ENCODE results near the gene FEN1. TPM values are rescaled to one million over a fixed set of nuclear protein-coding genes. Genes with fewer than 3 reads are reported as not detected.
A peak's percentile ranks its signal among the peaks of the same experiment; 100 is the strongest.

Gene FEN1
- total and polyA plus RNA-seq, 2 of the 13 experiments (the other 11 are each of a cell fraction or from before 2014, with no cell fraction given): 12.4 to 102 TPM

DNA sequence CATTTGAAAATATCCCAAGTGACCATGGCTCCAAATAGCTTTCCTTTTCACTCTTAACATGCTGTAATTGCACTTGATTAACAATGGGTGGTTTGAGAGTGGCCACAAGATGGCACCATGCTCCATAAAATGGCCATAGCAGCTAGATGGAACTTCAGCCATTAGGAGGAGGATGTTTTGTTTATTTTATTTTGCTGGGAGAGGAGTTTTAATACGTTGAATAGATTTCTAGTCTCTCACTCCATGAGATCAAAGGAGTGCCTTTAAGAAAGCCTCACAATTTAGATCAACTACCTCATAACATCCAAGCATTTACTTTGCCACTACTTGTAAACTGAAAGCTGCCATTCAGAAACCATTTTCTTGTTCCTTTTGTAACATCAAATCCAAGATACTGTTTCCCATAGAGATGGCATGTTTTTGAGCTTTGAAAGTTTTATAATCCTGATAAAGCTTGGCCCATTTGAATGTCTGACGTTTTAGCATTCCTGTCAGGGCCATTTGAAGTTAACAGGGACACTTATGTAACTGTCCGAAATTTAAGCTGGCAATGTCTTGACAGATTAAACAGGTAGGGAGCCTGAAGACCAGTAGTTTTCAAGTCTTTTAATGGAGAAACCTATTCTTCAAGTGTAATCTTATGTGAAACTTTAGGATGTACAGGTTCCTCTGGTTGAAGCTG, 4.7 kb downstream of the FEN1 start (continued):
- TF ChIP-seq ZNF431 (CRISPR knock-in tag; IDR thresholded peaks at IDR 0.05; ENCODE audit: borderline replicate concordance, low read depth) (no peak), ZNF3 (CRISPR knock-in tag; IDR thresholded peaks at IDR 0.05) (no peak), PPARG (CRISPR knock-in tag; conservative IDR thresholded peaks at IDR 0.05) (0 out of 2 replicates have a peak, but pooled peaks have one; percentile 16), ZNF235 (CRISPR knock-in tag; IDR thresholded peaks at IDR 0.05; ENCODE audit: borderline replicate concordance) (no peak), SMC3 (IDR thresholded peaks at IDR 0.05; ENCODE audit: low read length) (peak; percentile 78), ZNF564 (CRISPR knock-in tag; IDR thresholded peaks at IDR 0.05) (no peak), ZNF878 (CRISPR knock-in tag; IDR thresholded peaks at IDR 0.05) (no peak), ZNF674 (CRISPR knock-in tag; IDR thresholded peaks at IDR 0.05; ENCODE audit: low read depth) (no peak), ZNF432 (CRISPR knock-in tag; IDR thresholded peaks at IDR 0.05; ENCODE audit: borderline replicate concordance) (no peak), ZNF501 (CRISPR knock-in tag; IDR thresholded peaks at IDR 0.05) (no peak), STAG1 (CRISPR knock-in tag; IDR thresholded peaks at IDR 0.05) (peak; percentile 83), SOX6 (IDR thresholded peaks at IDR 0.05) (no peak), SOX6 (CRISPR knock-in tag; IDR thresholded peaks at IDR 0.05) (no peak), ADNP (CRISPR knock-in tag; IDR thresholded peaks at IDR 0.05) (no peak), XBP1 (CRISPR knock-in tag; IDR thresholded peaks at IDR 0.05) (no peak), ZNF761 (CRISPR knock-in tag; conservative IDR thresholded peaks at IDR 0.05) (no peak), MXI1 (IDR thresholded peaks at IDR 0.05; ENCODE audit: borderline replicate concordance, low read depth, low read length) (peak; percentile 20; the same call in 1 of the 3 replicates), RCOR2 (CRISPR knock-in tag; IDR thresholded peaks at IDR 0.05) (no peak), TAF1 (CRISPR knock-in tag; IDR thresholded peaks at IDR 0.05) (no peak), SP2 (CRISPR knock-in tag; IDR thresholded peaks at IDR 0.05) (no peak), ZIK1 (CRISPR knock-in tag; IDR thresholded peaks at IDR 0.05; ENCODE audit: borderline replicate concordance, low read depth) (no peak), HNRNPLL (IDR thresholded peaks at IDR 0.05; ENCODE audit: low read depth, low read length, poor library complexity, severe bottlenecking) (no peak), ZBTB3 (CRISPR knock-in tag; IDR thresholded peaks at IDR 0.05; ENCODE audit: borderline replicate concordance, low read depth) (no peak), ATF7-NPFF (CRISPR knock-in tag; IDR thresholded peaks at IDR 0.05; ENCODE audit: low read depth) (no peak), PAF1 (CRISPR knock-in tag; IDR thresholded peaks at IDR 0.05) (0 out of 2 replicates have a peak, but pooled peaks have one; percentile 23)
- TF ChIP-seq, protein P1, sequence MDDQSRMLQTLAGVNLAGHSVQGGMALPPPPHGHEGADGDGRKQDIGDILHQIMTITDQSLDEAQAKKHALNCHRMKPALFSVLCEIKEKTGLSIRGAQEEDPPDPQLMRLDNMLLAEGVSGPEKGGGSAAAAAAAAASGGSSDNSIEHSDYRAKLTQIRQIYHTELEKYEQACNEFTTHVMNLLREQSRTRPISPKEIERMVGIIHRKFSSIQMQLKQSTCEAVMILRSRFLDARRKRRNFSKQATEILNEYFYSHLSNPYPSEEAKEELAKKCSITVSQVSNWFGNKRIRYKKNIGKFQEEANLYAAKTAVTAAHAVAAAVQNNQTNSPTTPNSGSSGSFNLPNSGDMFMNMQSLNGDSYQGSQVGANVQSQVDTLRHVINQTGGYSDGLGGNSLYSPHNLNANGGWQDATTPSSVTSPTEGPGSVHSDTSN (CRISPR knock-in tag; IDR thresholded peaks at IDR 0.05; ENCODE audit: borderline replicate concordance): no peak
- TF ChIP-seq, protein P2, sequence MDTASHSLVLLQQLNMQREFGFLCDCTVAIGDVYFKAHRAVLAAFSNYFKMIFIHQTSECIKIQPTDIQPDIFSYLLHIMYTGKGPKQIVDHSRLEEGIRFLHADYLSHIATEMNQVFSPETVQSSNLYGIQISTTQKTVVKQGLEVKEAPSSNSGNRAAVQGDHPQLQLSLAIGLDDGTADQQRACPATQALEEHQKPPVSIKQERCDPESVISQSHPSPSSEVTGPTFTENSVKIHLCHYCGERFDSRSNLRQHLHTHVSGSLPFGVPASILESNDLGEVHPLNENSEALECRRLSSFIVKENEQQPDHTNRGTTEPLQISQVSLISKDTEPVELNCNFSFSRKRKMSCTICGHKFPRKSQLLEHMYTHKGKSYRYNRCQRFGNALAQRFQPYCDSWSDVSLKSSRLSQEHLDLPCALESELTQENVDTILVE (CRISPR knock-in tag; IDR thresholded peaks at IDR 0.05): peak; percentile 64; the same call in 1 of the 2 replicates
- TF ChIP-seq, protein P3, sequence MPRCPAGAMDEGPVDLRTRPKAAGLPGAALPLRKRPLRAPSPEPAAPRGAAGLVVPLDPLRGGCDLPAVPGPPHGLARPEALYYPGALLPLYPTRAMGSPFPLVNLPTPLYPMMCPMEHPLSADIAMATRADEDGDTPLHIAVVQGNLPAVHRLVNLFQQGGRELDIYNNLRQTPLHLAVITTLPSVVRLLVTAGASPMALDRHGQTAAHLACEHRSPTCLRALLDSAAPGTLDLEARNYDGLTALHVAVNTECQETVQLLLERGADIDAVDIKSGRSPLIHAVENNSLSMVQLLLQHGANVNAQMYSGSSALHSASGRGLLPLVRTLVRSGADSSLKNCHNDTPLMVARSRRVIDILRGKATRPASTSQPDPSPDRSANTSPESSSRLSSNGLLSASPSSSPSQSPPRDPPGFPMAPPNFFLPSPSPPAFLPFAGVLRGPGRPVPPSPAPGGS (CRISPR knock-in tag; IDR thresholded peaks at IDR 0.05): no peak
- TF ChIP-seq, protein P4, sequence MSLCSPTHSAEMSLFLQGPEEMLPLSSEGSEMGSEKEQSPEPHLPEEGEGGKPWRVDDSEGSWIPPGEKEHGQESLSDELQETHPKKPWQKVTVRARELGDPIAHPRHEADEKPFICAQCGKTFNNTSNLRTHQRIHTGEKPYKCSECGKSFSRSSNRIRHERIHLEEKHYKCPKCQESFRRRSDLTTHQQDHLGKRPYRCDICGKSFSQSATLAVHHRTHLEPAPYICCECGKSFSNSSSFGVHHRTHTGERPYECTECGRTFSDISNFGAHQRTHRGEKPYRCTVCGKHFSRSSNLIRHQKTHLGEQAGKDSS (CRISPR knock-in tag; IDR thresholded peaks at IDR 0.05; ENCODE audit: borderline replicate concordance, low read depth): no peak
